CD4-positive, alpha-beta T cell (primary cell): Measurements from ENCODE around the gene NECTIN4. TPM values are rescaled to one million over a fixed set of nuclear protein-coding genes. Genes with fewer than 3 reads are reported as not detected.
"Not testable (repeated sequence)": the region's sequence is repeated elsewhere in the genome, so short reads cannot be mapped to it uniquely, and the experiment has no call there.

Experiments
- ATAC-seq: fragments of 200-7000 bp; cut with Tn5 transposase; one replicate; pipeline ENCODE4 v1.10.0; 2022; ENCODE audit warnings: mild to moderate bottlenecking; ENCODE audit not compliant: poor library complexity
- CTCF ChIA-PET: fragments of 350-600 bp; sonication (Branson Sonifier 250); formaldehyde crosslinking; loops from one replicate; lab custom pipeline; 2021; ENCODE audit warnings: antibody characterized with exemption, inconsistent platforms; lab: Charles Lee
- POLR2A ChIA-PET: fragments of 350-600 bp; sonication (Branson Sonifier 250); formaldehyde crosslinking; loops from one replicate; lab custom pipeline; 2021; ENCODE audit warnings: antibody characterized with exemption, inconsistent platforms; lab: Charles Lee
- DNase-seq, 14 experiments: peaks; one replicate each; pipeline ENCODE4 v3.0.0-alpha.2; 2013 to 2020; ENCODE audit warnings: mixed read lengths in 2 of 14
- H3K27ac ChIP-seq, 2 donors: one replicate each; pipeline versions ENCODE4 v1.5.1 to v1.7.0; 2013; ENCODE audit warnings: low read length in 2 of 2, low read depth in 1 of 2, mild to moderate bottlenecking in 1 of 2
- H3K27me3 ChIP-seq, 2 experiments: 1 replicate in 1 of 2; 2 replicates in 1 of 2; pipeline versions ENCODE4 v1.6.1 to v1.7.0; 2013; ENCODE audit warnings: low read length in 2 of 2, control low read depth in 1 of 2, mild to moderate bottlenecking in 1 of 2, moderate library complexity in 1 of 2; ENCODE audit not compliant: insufficient read depth in 2 of 2, control insufficient read depth in 1 of 2
- H3K36me3 ChIP-seq: one replicate; pipeline ENCODE4 v1.6.1; 2013; ENCODE audit warnings: low read length, control low read depth; ENCODE audit not compliant: insufficient read depth
- H3K4me1 ChIP-seq: one replicate; pipeline ENCODE4 v1.6.1; 2013; ENCODE audit warnings: low read length, control low read depth; ENCODE audit not compliant: insufficient read depth
- H3K4me3 ChIP-seq: one replicate; pipeline ENCODE4 v1.5.1; 2013; ENCODE audit warnings: mild to moderate bottlenecking, low read length, moderate library complexity
- H3K9me3 ChIP-seq, 2 experiments: 1 replicate in 1 of 2; 2 replicates in 1 of 2; pipeline versions ENCODE4 v1.6.1 to v1.7.0; 2013; ENCODE audit warnings: low read length in 2 of 2, mild to moderate bottlenecking in 2 of 2, control low read depth in 1 of 2, moderate library complexity in 1 of 2; ENCODE audit not compliant: control insufficient read depth in 1 of 2, insufficient read depth in 1 of 2
- H3K27ac Mint-ChIP-seq: one replicate; pipeline ENCODE4 v1.8.0; 2020; ENCODE audit warnings: mixed read lengths
- H3K27me3 Mint-ChIP-seq: one replicate; pipeline ENCODE4 v1.8.0; 2021; ENCODE audit warnings: mixed read lengths
- H3K36me3 Mint-ChIP-seq: one replicate; pipeline ENCODE4 v1.8.0; 2021; ENCODE audit warnings: low read depth, mixed read lengths
- H3K4me1 Mint-ChIP-seq: one replicate; pipeline ENCODE4 v1.8.0; 2021; ENCODE audit warnings: low read depth, mixed read lengths
- H3K4me3 Mint-ChIP-seq: one replicate; pipeline ENCODE4 v1.8.0; 2020; ENCODE audit warnings: mild to moderate bottlenecking, mixed read lengths
- H3K9me3 Mint-ChIP-seq: one replicate; pipeline ENCODE4 v1.8.0; 2020; ENCODE audit warnings: mixed read lengths
- CTCF ChIP-seq: fragments of 200-600 bp; IDR thresholded peaks from one replicate; pipeline ENCODE4 v1.8.0; 2022; ENCODE audit warnings: antibody characterized with exemption, mild to moderate bottlenecking
- intact Hi-C, 2 experiments: fragments of 100-400 bp; cut with DNase I in 1 of 2; cut with micrococcal nuclease in 1 of 2; formaldehyde crosslinking; loops; one replicate each; pipeline versions ENCODE4 v1.15.1 to v1.9.0; 2023 to 2025; cut with DNase I, micrococcal nuclease
- total RNA-seq, 174 experiments: library from RNA in 2 of 174; stranded (reverse) in 2 of 174; gene quantifications; one replicate each; pipeline ENCODE4 v1.2.3 and lab custom pipeline; 2021 to 2026

The NECTIN4 gene
- total RNA-seq, 2 experiments from 2014 or later, result 0.22 TPM

GRCh38 chr1:161117759-161118581 lies 28.6 kb upstream of the NECTIN4 start, which contains the start of the genes NIT1 and PFDN2:
NIT1 (plus strand) TSS chr1:161118105; CDS start chr1:161118177, 72 bp downstream.
PFDN2 (minus strand) TSS chr1:161118037; CDS start chr1:161118026, 11 bp downstream.
- intact Hi-C loops, result loop anchor here (1.0 to 5.0 kb wide), 3 partner anchors 14 to 71 kb away; partner anchors contain the start of genes UFC1 (in 2 of the 2), DEDD (in 1 of the 2) and USF1 (in 1 of the 2)
- H3K4me1 ChIP-seq, result peaks cover 53% of the 10 kb centered on the region
- H3K36me3 ChIP-seq, result peaks cover 36% of the 10 kb centered on the region
- no peaks in the 10 kb centered on the region for H3K27me3 ChIP-seq
- peak within 1 kb of the TSS; percentile 91 for H3K4me3 ChIP-seq
- TF ChIP-seq CTCF, result no peak
- peak within 1 kb of the TSS; percentile 81 to 91 for H3K27ac ChIP-seq
- Mint-ChIP-seq H3K4me3 (peak within 1 kb of the TSS; percentile 97), H3K9me3 (no peaks in the 10 kb centered on the region), H3K27ac (peak within 1 kb of the TSS; percentile 91), H3K27me3 (no peaks in the 10 kb centered on the region), H3K36me3 (peaks cover 59% of the 10 kb centered on the region), H3K4me1 (peaks cover 67% of the 10 kb centered on the region)
- ChIA-PET POLR2A (interaction anchor here (0.6 to 2.7 kb wide), 17 partner anchors 8 to 188 kb away, joined by 3 to 35 read pairs (median 5); partner anchors contain the start of genes ARHGAP30, DEDD, KLHDC9 and NDUFS2), CTCF (interaction anchor here (0.6 to 3.3 kb wide), 9 partner anchors 13 to 280 kb away, joined by 3 to 12 read pairs (median 3); partner anchors contain the start of genes DEDD, KLHDC9, PPOX and USF1)
- no peaks in the 10 kb centered on the region for H3K9me3 ChIP-seq
- peak; percentile 71 for ATAC-seq
- peak; percentile 65 to 93 (median 78) for DNase-seq

GRCh38 chr1:161115961-161116360 lies 26.6 kb upstream of the NECTIN4 start:
- H3K4me1 ChIP-seq, result peaks cover 53% of the 10 kb centered on the region
- not testable (repeated sequence) for DNase-seq

GRCh38 chr1:161115132-161115711 lies 25.9 kb upstream of the NECTIN4 start:
- POLR2A ChIA-PET, result no interaction called here
- H3K4me1 Mint-ChIP-seq, result peaks cover 79% of the 10 kb centered on the region
- H3K9me3 ChIP-seq, result no peaks in the 10 kb centered on the region
- ATAC-seq (no peak), DNase-seq (peak in 3 of 14 experiments; percentile 11 to 38 (median 23))
- H3K36me3 Mint-ChIP-seq, result peaks cover 36% of the 10 kb centered on the region
- CTCF ChIA-PET, result no interaction called here
- no peak for TF ChIP-seq CTCF
- H3K4me3 ChIP-seq, result no peak overlapping the region
- no peaks in the 10 kb centered on the region for H3K27me3 ChIP-seq
- intact Hi-C loops, result loop anchor here (5.0 kb wide), 2 partner anchors 37 to 68 kb away; partner anchors contain the start of genes UFC1 (in 2 of the 2) and USF1 (in 1 of the 2)
- H3K4me3 Mint-ChIP-seq, result peak overlapping the region; percentile 97
- H3K4me1 ChIP-seq, result peaks cover 50% of the 10 kb centered on the region
- no peaks in the 10 kb centered on the region for H3K9me3 Mint-ChIP-seq
- H3K27me3 Mint-ChIP-seq, result no peaks in the 10 kb centered on the region
- H3K27ac ChIP-seq, result no peak overlapping the region
- peaks cover 9% of the 10 kb centered on the region for H3K36me3 ChIP-seq
- H3K27ac Mint-ChIP-seq, result peak overlapping the region; percentile 91

More at GRCh38 chr1:161115961-161116360, 26.6 kb upstream of the NECTIN4 start:
- H3K4me1 Mint-ChIP-seq, result peaks cover 81% of the 10 kb centered on the region
- POLR2A ChIA-PET, H3K27me3 ChIP-seq, H3K9me3 Mint-ChIP-seq, H3K9me3 ChIP-seq, ATAC-seq, CTCF ChIA-PET, H3K4me3 ChIP-seq, H3K27me3 Mint-ChIP-seq, H3K27ac ChIP-seq: not testable (repeated sequence)
- H3K4me3 Mint-ChIP-seq, result peak overlapping the region; percentile 97
- H3K36me3 Mint-ChIP-seq, result peaks cover 40% of the 10 kb centered on the region
- peaks cover 16% of the 10 kb centered on the region for H3K36me3 ChIP-seq
- intact Hi-C loops, result loop anchor here (5.0 kb wide), 2 partner anchors 36 to 69 kb away; partner anchors contain the start of genes UFC1 (in 2 of the 2) and USF1 (in 1 of the 2)
- H3K27ac Mint-ChIP-seq, result peak overlapping the region; percentile 91
